Adrenal gland (tissue), 5 donors: ENCODE measurements around the gene XRCC5.

Source experiments
- CTCF ChIP-seq, 6 experiments: fragments of 450-650 bp in 4 of 6; fragments of 200-600 bp in 2 of 6; sonication (generic) in 1 of 6; IDR thresholded peaks; 1 replicate in 5 of 6; 2 replicates in 1 of 6; pipeline versions ENCODE4 v1.5.1 to v1.8.0; 2016 to 2021; ENCODE audit warnings: antibody characterized with exemption in 6 of 6, mild to moderate bottlenecking in 2 of 6, moderate library complexity in 1 of 6
- POLR2A ChIP-seq, 2 donors: fragments of 450-650 bp; IDR thresholded peaks; one replicate each; pipeline ENCODE4 v1.6.1; 2017; ENCODE audit warnings: antibody characterized with exemption in 2 of 2, mild to moderate bottlenecking in 2 of 2, moderate library complexity in 1 of 2
- donor health status: DM: no; HTN: no; CAD: no.

DNA sequence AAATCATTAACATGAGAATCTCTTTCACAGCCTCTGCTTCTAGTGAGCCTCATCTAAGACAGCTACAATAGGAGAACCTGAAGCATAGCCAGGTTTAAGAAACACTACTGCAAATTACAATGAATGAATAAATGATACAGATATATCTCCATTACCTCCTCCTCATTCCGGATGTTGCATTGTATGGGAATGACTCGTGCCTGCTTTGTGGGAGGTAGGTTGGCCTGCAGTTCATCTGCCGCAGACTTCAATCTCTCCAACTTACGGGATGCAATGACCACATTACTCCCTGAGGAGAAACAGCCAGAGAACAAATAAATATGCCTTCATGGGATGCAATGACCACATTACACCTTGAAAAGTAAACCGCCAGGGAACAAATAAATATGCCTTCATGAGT, 42.9 kb upstream of the XRCC5 start:
- TF ChIP-seq CTCF (IDR thresholded peaks at IDR 0.05), result no peak
- no peak for TF ChIP-seq POLR2A (IDR thresholded peaks at IDR 0.05)
